HepG2 (cell line): ENCODE data around the gene CHRNG. TPM values are rescaled to one million over a fixed set of nuclear protein-coding genes. Genes with fewer than 3 reads are reported as not detected.

Experiments used
- ASH2L ChIP-seq: fragments of 300-600, 200-600 bp; sonication (generic); IDR thresholded peaks from 2 replicates; pipeline ENCODE4 v1.7.0; 2017; ENCODE audit warnings: low read depth, mild to moderate bottlenecking, moderate library complexity, mixed read lengths, low read length; ENCODE audit not compliant: insufficient read length
- DPF2 ChIP-seq: sonication (generic); formaldehyde crosslinking; IDR thresholded peaks from 2 replicates; pipeline ENCODE4 v1.4.0; 2020; ENCODE audit warnings: mild to moderate bottlenecking, low read depth, missing genetic modification reagents, borderline replicate concordance
- HNF4G ChIP-seq, 2 experiments: sonication (generic) in 1 of 2; formaldehyde crosslinking in 1 of 2; IDR thresholded peaks; 2 replicates each; pipeline versions ENCODE4 v1.4.0 to v1.6.1; 2011 to 2020; ENCODE audit warnings: borderline replicate concordance in 2 of 2, low read depth in 2 of 2, mild to moderate bottlenecking in 2 of 2, low read length in 1 of 2, missing genetic modification reagents in 1 of 2, moderate library complexity in 1 of 2
- KLF16 ChIP-seq, 2 experiments: sonication (generic) in 1 of 2; formaldehyde crosslinking in 1 of 2; IDR thresholded peaks; 2 replicates each; pipeline versions ENCODE4 v1.6.1 to v1.8.0; 2016 to 2023; ENCODE audit warnings: missing genetic modification reagents in 2 of 2, missing compliant biosample characterization in 1 of 2
- KLF9 ChIP-seq: IDR thresholded peaks from 2 replicates; pipeline ENCODE4 v1.6.1; 2016; ENCODE audit warnings: low read depth
- MED1 ChIP-seq: sonication (generic); formaldehyde crosslinking; IDR thresholded peaks from 2 replicates; pipeline ENCODE4 v1.4.0; 2020; ENCODE audit warnings: missing genetic modification reagents
- MIXL1 ChIP-seq: IDR thresholded peaks from 2 replicates; pipeline ENCODE4 v1.6.1; 2016
- MXI1 ChIP-seq: IDR thresholded peaks from 3 replicates; pipeline ENCODE4 v1.6.1; 2012; ENCODE audit warnings: low read depth, low read length, inconsistent platforms, borderline replicate concordance
- NPAS2 ChIP-seq: sonication (generic); formaldehyde crosslinking; IDR thresholded peaks from 2 replicates; pipeline ENCODE4 v1.8.0; 2022; ENCODE audit warnings: mild to moderate bottlenecking, missing genetic modification reagents, borderline replicate concordance
- PPARG ChIP-seq: conservative IDR thresholded peaks from 2 replicates; pipeline ENCODE4 v1.6.1; 2016; ENCODE audit warnings: missing biosample characterization, missing genetic modification reagents
- RARA ChIP-seq: IDR thresholded peaks from 2 replicates; pipeline ENCODE4 v1.6.1; 2016; ENCODE audit warnings: missing genetic modification reagents, missing compliant biosample characterization
- SALL1 ChIP-seq: sonication (generic); formaldehyde crosslinking; IDR thresholded peaks from 2 replicates; pipeline ENCODE4 v1.8.0; 2022; ENCODE audit warnings: mild to moderate bottlenecking, missing genetic modification reagents
- SIN3A ChIP-seq: IDR thresholded peaks from 2 replicates; pipeline ENCODE4 v1.6.1; 2011; ENCODE audit warnings: low read depth, mild to moderate bottlenecking, control low read depth, low read length, borderline replicate concordance
- SIX1 ChIP-seq: sonication (generic); formaldehyde crosslinking; IDR thresholded peaks from 2 replicates; pipeline ENCODE4 v1.4.0; 2020; ENCODE audit warnings: missing genetic modification reagents, borderline replicate concordance
- SP1 ChIP-seq, 2 experiments: fragments of 450-650 bp in 1 of 2; sonication (generic) in 1 of 2; formaldehyde crosslinking in 1 of 2; IDR thresholded peaks; 2 replicates each; pipeline versions ENCODE4 v1.4.0 to v1.6.1; 2016 to 2020; ENCODE audit warnings: missing genetic modification reagents in 1 of 2
- ZFP90 ChIP-seq: sonication (generic); formaldehyde crosslinking; IDR thresholded peaks from 2 replicates; pipeline ENCODE4 v1.8.0; 2022; ENCODE audit warnings: missing genetic modification reagents, mild to moderate bottlenecking, inconsistent platforms, borderline replicate concordance
- ZMAT3 ChIP-seq: sonication (generic); formaldehyde crosslinking; conservative IDR thresholded peaks from 2 replicates; pipeline ENCODE4 v1.7.0; 2021; ENCODE audit warnings: missing genetic modification reagents
- ZMYM4 ChIP-seq: sonication (generic); formaldehyde crosslinking; IDR thresholded peaks from 2 replicates; pipeline ENCODE4 v1.8.1; 2023; ENCODE audit warnings: mild to moderate bottlenecking, missing genetic modification reagents
- ZNF326 ChIP-seq: sonication (generic); formaldehyde crosslinking; IDR thresholded peaks from 2 replicates; pipeline ENCODE4 v1.4.0; 2020; ENCODE audit warnings: missing genetic modification reagents, borderline replicate concordance
- ZNF432 ChIP-seq: sonication (generic); formaldehyde crosslinking; IDR thresholded peaks from 2 replicates; pipeline ENCODE4 v1.5.0; 2020; ENCODE audit warnings: missing genetic modification reagents, mild to moderate bottlenecking, borderline replicate concordance
- ZNF670 ChIP-seq: sonication (generic); formaldehyde crosslinking; IDR thresholded peaks from 2 replicates; pipeline ENCODE4 v1.8.0; 2022; ENCODE audit warnings: mild to moderate bottlenecking, missing genetic modification reagents, borderline replicate concordance
- ZNF850 ChIP-seq: sonication (generic); formaldehyde crosslinking; conservative IDR thresholded peaks from 2 replicates; pipeline ENCODE4 v1.9.0; 2021; ENCODE audit warnings: mild to moderate bottlenecking, missing genetic modification reagents
- ZSCAN25 ChIP-seq: sonication (generic); formaldehyde crosslinking; IDR thresholded peaks from 2 replicates; pipeline ENCODE4 v1.8.0; 2022; ENCODE audit warnings: mild to moderate bottlenecking, missing genetic modification reagents
- polyA plus RNA-seq, 8 experiments: library from polyadenylated mRNA; depleted of rRNA in 3 of 8; stranded (reverse) in 7 of 8; unstranded in 1 of 8; fragments of >200 nt; fragmentation: Illumina TruSeq in 4 of 8; extraction: Trizol in 4 of 8; gene quantifications; 2 replicates each; pipeline versions ENCODE4 v1.2.1 to v1.2.3, GENCODE V29; 2011 to 2016; ENCODE audit warnings: low read depth in 4 of 8, missing spikeins in 1 of 8, mixed read lengths in 1 of 8; ENCODE audit not compliant: insufficient read depth in 1 of 8
- total RNA-seq, 5 experiments: library from RNA; depleted of rRNA; stranded (reverse); fragments of >200 nt; fragmentation: Illumina TruSeq; extraction: Trizol; gene quantifications; 2 replicates each; pipeline ENCODE4 v1.2.3, GENCODE V29; 2016; ENCODE audit warnings: low read depth in 1 of 5
- TF ChIP-seq, protein P1 (sequence below), 2 experiments: IDR thresholded peaks; 2 replicates each; pipeline ENCODE4 v1.6.1; 2011 to 2012; ENCODE audit warnings: low read length in 2 of 2, borderline replicate concordance in 1 of 2, low read depth in 1 of 2, mild to moderate bottlenecking in 1 of 2, moderate library complexity in 1 of 2
- TF ChIP-seq, protein P2 (sequence below): sonication (generic); formaldehyde crosslinking; IDR thresholded peaks from 2 replicates; pipeline ENCODE4 v1.8.0; 2022; ENCODE audit warnings: missing genetic modification reagents, mild to moderate bottlenecking, inconsistent platforms, borderline replicate concordance

The CHRNG gene
- total and polyA plus RNA-seq, 2 of the 13 experiments (the other 11 are each of a cell fraction or from before 2014, with no cell fraction given): not detected

DNA sequence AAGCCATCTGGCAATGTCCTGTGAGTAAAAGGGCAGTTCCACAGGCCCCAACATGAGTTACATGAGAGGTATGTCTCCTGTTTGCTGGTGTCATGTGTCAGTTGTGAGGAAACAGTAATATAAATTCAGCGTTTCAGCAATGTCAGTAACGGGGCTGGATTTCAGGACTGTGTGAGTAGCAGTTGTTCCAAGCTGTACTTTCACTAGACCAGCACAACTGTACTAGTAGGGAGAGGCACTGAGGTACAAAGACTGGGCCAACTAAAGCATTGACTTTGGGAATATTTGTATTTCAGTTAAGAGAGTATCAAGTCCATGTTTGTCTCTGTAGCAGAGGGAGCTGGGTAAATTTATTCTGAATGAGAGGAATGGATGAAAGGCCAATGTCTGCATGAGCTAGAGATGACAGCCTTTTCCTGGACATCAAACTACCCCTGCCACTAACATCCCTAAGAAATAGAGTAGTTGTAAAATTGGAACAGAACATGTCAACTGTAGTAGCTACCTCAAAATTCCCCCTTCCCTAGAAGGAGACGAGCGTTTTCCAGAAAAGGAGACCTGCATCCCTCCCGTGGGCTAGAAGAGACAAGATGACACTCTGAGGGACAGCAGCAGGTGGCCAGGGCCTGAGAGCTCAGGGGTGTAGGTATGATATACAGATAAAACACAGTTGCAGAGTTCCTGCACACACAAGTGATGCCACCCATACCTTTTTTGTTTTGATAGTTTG is 35.3 kb downstream of the CHRNG start (continued):
- TF ChIP-seq MIXL1 (0 out of 2 replicates have a peak, but pooled peaks have one; percentile 23), KLF16 (CRISPR knock-in tag; IDR thresholded peaks at IDR 0.05) (no peak), SALL1 (CRISPR knock-in tag) (peak; percentile 44; the same call in 1 of the 2 replicates), HNF4G (IDR thresholded peaks at IDR 0.05; ENCODE audit: borderline replicate concordance, low read depth, low read length) (peak; percentile 49; the same call in 1 of the 2 replicates), HNF4G (CRISPR knock-in tag; IDR thresholded peaks at IDR 0.05; ENCODE audit: borderline replicate concordance, low read depth) (no peak; the same call in 1 of the 2 replicates), SP1 (IDR thresholded peaks at IDR 0.05) (no peak), SP1 (CRISPR knock-in tag; IDR thresholded peaks at IDR 0.05) (no peak), ZMAT3 (peak; percentile 73; the same call in 1 of the 2 replicates), MED1 (CRISPR knock-in tag) (0 out of 2 replicates have a peak, but pooled peaks have one; percentile 46), ZNF670 (CRISPR knock-in tag) (no peak), PPARG (0 out of 2 replicates have a peak, but pooled peaks have one; percentile 45), SIX1 (CRISPR knock-in tag) (peak; percentile 51; the same call in 1 of the 2 replicates), NPAS2 (CRISPR knock-in tag) (no peak), ZNF432 (CRISPR knock-in tag) (no peak), RARA (CRISPR knock-in tag) (0 out of 2 replicates have a peak, but pooled peaks have one; percentile 31), DPF2 (CRISPR knock-in tag) (no peak), ZSCAN25 (CRISPR knock-in tag) (peak; percentile 60), ZNF850 (CRISPR knock-in tag) (no peak), KLF9 (CRISPR knock-in tag) (no peak), ZFP90 (CRISPR knock-in tag) (0 out of 2 replicates have a peak, but pooled peaks have one; percentile 52), ZMYM4 (CRISPR knock-in tag) (0 out of 2 replicates have a peak, but pooled peaks have one; percentile 43), MXI1 (peak; percentile 53; the same call in 1 of the 3 replicates), ASH2L (peak; percentile 55), SIN3A (no peak), ZNF326 (CRISPR knock-in tag) (no peak)
- TF ChIP-seq, protein P1, sequence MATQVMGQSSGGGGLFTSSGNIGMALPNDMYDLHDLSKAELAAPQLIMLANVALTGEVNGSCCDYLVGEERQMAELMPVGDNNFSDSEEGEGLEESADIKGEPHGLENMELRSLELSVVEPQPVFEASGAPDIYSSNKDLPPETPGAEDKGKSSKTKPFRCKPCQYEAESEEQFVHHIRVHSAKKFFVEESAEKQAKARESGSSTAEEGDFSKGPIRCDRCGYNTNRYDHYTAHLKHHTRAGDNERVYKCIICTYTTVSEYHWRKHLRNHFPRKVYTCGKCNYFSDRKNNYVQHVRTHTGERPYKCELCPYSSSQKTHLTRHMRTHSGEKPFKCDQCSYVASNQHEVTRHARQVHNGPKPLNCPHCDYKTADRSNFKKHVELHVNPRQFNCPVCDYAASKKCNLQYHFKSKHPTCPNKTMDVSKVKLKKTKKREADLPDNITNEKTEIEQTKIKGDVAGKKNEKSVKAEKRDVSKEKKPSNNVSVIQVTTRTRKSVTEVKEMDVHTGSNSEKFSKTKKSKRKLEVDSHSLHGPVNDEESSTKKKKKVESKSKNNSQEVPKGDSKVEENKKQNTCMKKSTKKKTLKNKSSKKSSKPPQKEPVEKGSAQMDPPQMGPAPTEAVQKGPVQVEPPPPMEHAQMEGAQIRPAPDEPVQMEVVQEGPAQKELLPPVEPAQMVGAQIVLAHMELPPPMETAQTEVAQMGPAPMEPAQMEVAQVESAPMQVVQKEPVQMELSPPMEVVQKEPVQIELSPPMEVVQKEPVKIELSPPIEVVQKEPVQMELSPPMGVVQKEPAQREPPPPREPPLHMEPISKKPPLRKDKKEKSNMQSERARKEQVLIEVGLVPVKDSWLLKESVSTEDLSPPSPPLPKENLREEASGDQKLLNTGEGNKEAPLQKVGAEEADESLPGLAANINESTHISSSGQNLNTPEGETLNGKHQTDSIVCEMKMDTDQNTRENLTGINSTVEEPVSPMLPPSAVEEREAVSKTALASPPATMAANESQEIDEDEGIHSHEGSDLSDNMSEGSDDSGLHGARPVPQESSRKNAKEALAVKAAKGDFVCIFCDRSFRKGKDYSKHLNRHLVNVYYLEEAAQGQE (IDR thresholded peaks at IDR 0.05; ENCODE audit: borderline replicate concordance in 1 of 2, low read depth in 1 of 2, low read length in 2 of 2): no peak
- TF ChIP-seq, protein P2, sequence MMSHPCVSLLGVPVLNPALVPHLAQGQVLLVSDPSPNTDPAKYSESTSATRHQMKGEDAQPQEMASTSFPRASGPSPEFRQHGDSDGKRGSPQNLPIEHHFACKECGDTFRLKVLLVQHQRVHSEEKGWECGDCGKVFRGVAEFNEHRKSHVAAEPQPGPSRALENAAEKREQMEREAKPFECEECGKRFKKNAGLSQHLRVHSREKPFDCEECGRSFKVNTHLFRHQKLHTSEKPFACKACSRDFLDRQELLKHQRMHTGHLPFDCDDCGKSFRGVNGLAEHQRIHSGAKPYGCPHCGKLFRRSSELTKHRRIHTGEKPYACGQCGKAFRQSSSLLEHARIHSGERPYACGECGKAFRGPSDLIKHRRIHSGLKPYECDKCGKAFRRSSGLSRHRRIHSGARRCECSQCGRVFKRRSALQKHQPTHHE (CRISPR knock-in tag): no peak
